ENCODE measurements around the gene TRPC1. TPM values are rescaled to one million over a fixed set of nuclear protein-coding genes. Genes with fewer than 3 reads are reported as not detected.

The TRPC1 gene
- 16.5 and 18.6 TPM in 2 replicates for total RNA-seq (2021)
- long read RNA-seq, full-length matches to known transcripts: 3 of 38 reads
- long read RNA-seq, partial matches to known transcripts: 9 of 38 reads
- long read RNA-seq, other reads (novel, unspliced or antisense): 26 of 38 reads

DNA sequence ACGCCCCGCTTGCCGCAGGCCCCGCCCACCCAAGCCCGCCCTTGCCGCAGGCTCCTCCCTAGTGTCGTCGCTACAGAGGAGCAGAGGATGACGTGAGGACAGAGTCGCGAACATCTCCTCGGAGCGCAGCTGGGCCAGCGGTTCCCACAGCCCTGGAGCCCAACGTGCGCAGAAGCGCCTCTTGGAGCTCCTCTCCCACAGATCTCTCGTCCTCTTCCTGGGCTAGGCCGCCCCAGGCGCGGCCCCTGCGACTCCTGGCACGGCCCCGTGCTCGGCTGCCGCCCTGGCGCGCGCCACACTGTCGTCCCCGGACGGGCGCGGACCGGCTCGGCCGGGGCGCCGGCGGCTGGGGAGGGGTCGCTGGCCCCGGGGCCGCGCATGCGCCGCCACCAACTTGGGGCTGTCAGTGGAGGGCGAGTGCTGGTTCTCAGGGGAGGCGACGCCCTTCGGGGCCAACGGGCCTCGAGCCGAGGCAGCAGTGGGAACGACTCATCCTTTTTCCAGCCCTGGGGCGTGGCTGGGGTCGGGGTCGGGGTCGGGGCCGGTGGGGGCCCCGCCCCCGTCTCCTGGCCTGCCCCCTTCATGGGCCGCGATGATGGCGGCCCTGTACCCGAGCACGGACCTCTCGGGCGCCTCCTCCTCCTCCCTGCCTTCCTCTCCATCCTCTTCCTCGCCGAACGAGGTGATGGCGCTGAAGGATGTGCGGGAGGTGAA is at the start of gene TRPC1:
Gene TRPC1, plus strand, starts transcription at position 67 of the 714 bp plus-strand sequence. Its CDS starts 526 bp downstream, at position 593.
- peak within 1 kb of the TSS; percentile 89 for H3K18ac ChIP-seq (ENCODE audit: insufficient read length, low read depth, low read length)
- no peaks in the 10 kb centered on the region; the same call in 1 of the 2 replicates for H3K27me3 Mint-ChIP-seq (ENCODE audit: low read depth)
- H2BK120ac ChIP-seq (ENCODE audit: low read depth, low read length, poor library complexity, severe bottlenecking): no peak within 1 kb of the TSS
- peak within 1 kb of the TSS; percentile 72 for H3K27ac ChIP-seq (ENCODE audit: insufficient read length, low read depth, low read length)
- no peak within 1 kb of the TSS for H4K91ac ChIP-seq (ENCODE audit: insufficient read length, low read depth, low read length)
- no peaks in the 10 kb centered on the region for H3K23me2 ChIP-seq (ENCODE audit: insufficient read length, low read depth, low read length, poor library complexity, severe bottlenecking)
- H3K23ac ChIP-seq (ENCODE audit: insufficient read length, low read depth, low read length): no peak within 1 kb of the TSS
- no peaks in the 10 kb centered on the region for H3K9me3 ChIP-seq (ENCODE audit: control insufficient read depth, low read depth, low read length)
- H3K14ac ChIP-seq (ENCODE audit: insufficient read depth, low read length): peak within 1 kb of the TSS; percentile 95
- peak within 1 kb of the TSS; percentile 20 for H2BK5ac ChIP-seq (ENCODE audit: insufficient read length, low read length)
- no peak within 1 kb of the TSS for H2BK15ac ChIP-seq (ENCODE audit: low read depth, low read length)
- H3K9ac ChIP-seq (ENCODE audit: extremely low read depth, insufficient read length, low read length): peak within 1 kb of the TSS; percentile 92
- H3K4me1 Mint-ChIP-seq: peaks cover 29 to 35% of the 10 kb centered on the region in 2 experiments
- peaks cover 3 to 14% (median 9%) of the 10 kb centered on the region in 3 experiments; a peak in 4 of 7 replicates for H3K36me3 Mint-ChIP-seq (ENCODE audit: insufficient read depth in 1 of 3, low read depth in 3 of 3)
- no peaks in the 10 kb centered on the region for H3K27me3 ChIP-seq (ENCODE audit: insufficient read depth, low read length)
- peak within 1 kb of the TSS; percentile 55 for H3K4me2 ChIP-seq (ENCODE audit: insufficient read depth, insufficient read length, low read length)
- peak within 1 kb of the TSS; percentile 45 for H4K5ac ChIP-seq (ENCODE audit: insufficient read length, low read depth, low read length)
- H3K4me1 ChIP-seq (ENCODE audit: insufficient read depth, low read length): no peaks in the 10 kb centered on the region
- no peak within 1 kb of the TSS for H3T11ph ChIP-seq (ENCODE audit: low read length)
- no peak within 1 kb of the TSS for H3K4ac ChIP-seq (ENCODE audit: low read depth, low read length)
- no peak within 1 kb of the TSS for H2BK12ac ChIP-seq (ENCODE audit: insufficient read length, low read depth, low read length)
- peak; percentile 91 for DNase-seq
- no peaks in the 10 kb centered on the region for H3K79me2 ChIP-seq (ENCODE audit: insufficient read depth, low read length)
- no peak within 1 kb of the TSS for H2BK20ac ChIP-seq (ENCODE audit: low read depth, low read length, poor library complexity, severe bottlenecking)
- no CpG with 5 or more reads among the region's 73 CpGs for WGBS (ENCODE audit: extremely low coverage, insufficient read length, low lambda C conversion rate)
- peak within 1 kb of the TSS; percentile 94 to 98 (median 95) for H3K27ac Mint-ChIP-seq
- peak within 1 kb of the TSS; percentile 30 for H3K56ac ChIP-seq (ENCODE audit: insufficient read length, low read depth, low read length)
- H2AFZ ChIP-seq (ENCODE audit: low read length): peak within 1 kb of the TSS; percentile 43
- H4K8ac ChIP-seq (replicated peaks; ENCODE audit: insufficient read length, low read depth, low read length): no peak within 1 kb of the TSS
- peak within 1 kb of the TSS; percentile 89 to 92 for H3K4me3 Mint-ChIP-seq
- no peaks in the 10 kb centered on the region for H3K79me1 ChIP-seq (ENCODE audit: insufficient read depth, low read depth, low read length, poor library complexity, severe bottlenecking)
- no peak within 1 kb of the TSS for H2AK5ac ChIP-seq (ENCODE audit: insufficient read length, low read length)
- no peaks in the 10 kb centered on the region for H4K20me1 ChIP-seq (ENCODE audit: control insufficient read depth, insufficient read depth, insufficient read length)
- TF ChIP-seq, protein P1, sequence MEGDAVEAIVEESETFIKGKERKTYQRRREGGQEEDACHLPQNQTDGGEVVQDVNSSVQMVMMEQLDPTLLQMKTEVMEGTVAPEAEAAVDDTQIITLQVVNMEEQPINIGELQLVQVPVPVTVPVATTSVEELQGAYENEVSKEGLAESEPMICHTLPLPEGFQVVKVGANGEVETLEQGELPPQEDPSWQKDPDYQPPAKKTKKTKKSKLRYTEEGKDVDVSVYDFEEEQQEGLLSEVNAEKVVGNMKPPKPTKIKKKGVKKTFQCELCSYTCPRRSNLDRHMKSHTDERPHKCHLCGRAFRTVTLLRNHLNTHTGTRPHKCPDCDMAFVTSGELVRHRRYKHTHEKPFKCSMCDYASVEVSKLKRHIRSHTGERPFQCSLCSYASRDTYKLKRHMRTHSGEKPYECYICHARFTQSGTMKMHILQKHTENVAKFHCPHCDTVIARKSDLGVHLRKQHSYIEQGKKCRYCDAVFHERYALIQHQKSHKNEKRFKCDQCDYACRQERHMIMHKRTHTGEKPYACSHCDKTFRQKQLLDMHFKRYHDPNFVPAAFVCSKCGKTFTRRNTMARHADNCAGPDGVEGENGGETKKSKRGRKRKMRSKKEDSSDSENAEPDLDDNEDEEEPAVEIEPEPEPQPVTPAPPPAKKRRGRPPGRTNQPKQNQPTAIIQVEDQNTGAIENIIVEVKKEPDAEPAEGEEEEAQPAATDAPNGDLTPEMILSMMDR (conservative IDR thresholded peaks at IDR 0.05): no peak
- H3K9me3 Mint-ChIP-seq: peaks cover 0 to 5% of the 10 kb centered on the region in 2 experiments; a peak in 3 of 5 replicates
